Activated CD4-positive, alpha-beta T cell treated with anti-CD3 and anti-CD28 coated beads, Interleukin-2, amount 50 U/mL, for 4 hours (primary cell): ENCODE results near the gene MICU1.
"Not testable (repeated sequence)": the region's sequence is repeated elsewhere in the genome, so short reads cannot be mapped to it uniquely, and the experiment has no call there.

ENCODE experiments used
- DNase-seq, 2 experiments: peaks; one replicate each; pipeline ENCODE4 v3.0.0-alpha.2; 2020

The MICU1 gene

DNA sequence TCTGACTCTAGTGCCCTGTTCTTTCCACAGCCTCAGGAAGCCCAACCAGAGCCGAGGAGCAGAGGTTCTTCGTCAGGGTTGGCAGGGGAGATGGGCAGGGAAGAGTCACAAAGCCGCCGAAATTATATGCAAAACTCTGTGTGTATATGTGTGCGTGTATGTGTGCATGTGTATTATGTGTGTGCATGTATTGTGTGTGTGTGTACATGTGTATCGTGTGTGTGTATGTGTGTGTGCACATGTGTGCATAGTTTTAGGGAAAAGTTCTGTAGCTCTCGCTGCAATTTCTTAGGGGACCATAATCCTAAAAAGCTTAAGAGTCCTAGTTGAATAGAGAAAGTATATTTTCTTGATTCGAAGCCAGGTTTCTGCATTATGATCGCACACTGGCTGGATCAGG lies 288.2 kb downstream of the MICU1 start:
- no peak for DNase-seq

- peak; percentile 58 to 63 for DNase-seq
These were observed 288.7 kb downstream of the MICU1 start for GRCh38 chr10:72337039-72337629.

DNA sequence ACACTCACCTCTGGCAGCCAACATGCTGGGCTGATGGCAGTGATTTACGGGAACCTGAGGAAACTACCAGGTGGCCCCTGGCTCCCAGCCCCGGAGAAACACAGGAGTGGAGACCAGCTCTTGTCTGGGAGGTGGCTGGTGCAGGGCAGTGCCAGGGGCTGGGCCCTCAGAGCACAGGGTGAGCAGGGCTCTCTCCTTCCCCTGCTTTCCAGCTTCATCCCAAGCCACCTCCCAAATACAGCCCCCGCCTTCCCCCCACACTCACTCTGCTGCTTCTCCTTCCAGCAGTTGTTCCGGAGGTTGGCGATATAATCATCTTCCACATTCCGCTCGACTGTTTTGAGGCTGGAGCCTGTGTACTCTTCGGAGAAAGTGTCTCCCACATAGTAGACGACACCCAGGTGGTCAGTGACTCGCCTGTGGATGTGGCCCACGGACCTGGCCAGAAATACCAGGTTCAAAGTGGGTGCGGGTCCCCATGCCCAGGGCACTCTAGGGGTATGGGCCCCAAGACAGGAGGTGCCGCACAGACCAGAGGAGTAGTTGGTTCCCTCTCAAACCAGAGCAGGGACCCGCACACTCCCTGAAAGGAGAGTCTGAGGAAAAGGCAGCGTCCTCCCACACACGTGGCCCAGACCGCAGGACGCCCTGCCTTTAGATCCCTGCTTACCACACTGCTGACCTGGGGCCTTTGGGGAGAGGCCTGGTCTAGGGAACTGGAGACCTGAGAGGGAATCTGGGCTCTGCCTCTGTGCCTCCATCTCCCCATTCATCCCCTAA lies 289.4 kb downstream of the MICU1 start:
- DNase-seq = no peak

GRCh38 chr10:72335394-72336258 lies 290.3 kb downstream of the MICU1 start:
- DNase-seq = no peak

- DNase-seq = peak; percentile 51 to 56
These were observed 291.0 kb downstream of the MICU1 start for GRCh38 chr10:72334825-72335393.

DNA sequence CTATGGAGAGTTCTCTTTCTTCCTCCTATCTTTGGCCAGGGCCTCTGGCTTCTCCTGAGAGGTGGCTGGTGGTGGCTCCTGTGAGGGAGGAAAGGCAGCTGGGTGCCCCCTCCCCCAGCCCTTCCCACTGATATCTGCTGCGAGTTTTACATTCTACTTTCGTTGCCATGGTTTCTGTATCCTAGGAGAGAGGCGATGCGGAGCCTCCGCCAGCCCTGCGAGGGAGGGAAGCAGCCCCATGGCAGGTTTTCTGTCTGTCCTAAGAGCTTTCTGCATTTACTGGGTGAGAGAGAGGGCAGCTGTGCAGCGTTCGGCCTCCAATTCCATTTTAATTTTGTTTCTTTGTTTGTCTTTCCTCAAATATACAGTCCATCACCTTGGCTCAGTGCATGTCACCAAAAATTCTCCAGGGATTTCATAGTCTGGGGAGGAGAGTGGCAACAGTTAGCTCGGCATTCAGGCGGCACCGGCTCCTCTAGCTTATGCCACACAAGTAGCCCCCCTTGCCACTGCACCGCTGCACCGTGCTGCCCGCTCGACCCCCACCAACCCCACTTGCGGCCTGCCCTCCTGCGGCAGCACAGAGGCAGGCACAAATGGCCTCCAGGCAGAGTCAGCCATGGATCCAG lies 291.6 kb downstream of the MICU1 start:
- no peak for DNase-seq

DNA sequence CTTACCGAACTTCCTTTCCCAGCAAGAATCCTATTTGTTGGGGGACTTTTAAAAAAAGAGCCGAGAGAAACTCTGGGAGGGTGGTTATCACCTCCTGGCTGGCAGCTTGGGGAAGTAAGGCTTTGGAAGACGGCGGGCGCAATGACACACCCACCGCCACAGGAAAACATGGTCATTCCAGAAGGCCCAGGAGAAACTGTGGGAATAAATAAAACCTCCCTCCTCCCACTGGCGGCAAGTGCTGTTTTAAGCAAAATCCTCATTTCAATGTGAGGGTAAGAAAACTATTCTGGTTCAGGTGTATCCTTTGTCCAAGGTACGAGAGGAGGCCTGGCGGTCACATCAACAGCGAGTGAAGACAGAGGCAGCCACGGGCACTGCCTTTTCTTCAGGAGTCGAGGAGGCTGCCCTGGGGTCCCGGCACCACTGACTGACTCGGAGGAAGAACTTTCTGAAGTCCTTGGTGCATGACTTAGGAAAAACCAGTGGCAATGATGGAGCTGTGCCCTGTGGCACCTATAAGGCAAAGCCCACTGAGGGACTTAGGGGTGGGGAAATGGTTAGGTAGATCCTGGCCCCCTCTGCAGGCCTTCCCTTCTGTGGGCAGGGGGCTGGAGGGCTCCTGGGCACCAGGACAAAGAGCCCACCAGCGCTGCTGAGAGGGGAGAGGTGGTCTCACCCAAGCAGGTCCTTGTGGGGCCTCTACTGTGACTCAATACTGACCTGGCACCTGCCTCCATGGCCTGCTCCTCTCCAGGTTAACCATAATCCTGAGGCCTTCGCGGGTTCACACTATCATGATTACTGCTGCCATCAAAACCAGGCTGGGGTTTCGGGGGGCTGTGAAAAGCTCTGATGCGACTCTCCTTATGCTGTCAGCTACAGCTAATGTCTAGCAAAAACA lies 292.5 kb downstream of the MICU1 start:
- no peak for DNase-seq

- no peak for DNase-seq
These were observed 293.3 kb downstream of the MICU1 start for GRCh38 chr10:72332423-72333111.

GRCh38 chr10:72331575-72332422 lies 294.1 kb downstream of the MICU1 start:
- DNase-seq = peak; percentile 64 to 67

GRCh38 chr10:72330069-72330426 lies 295.8 kb downstream of the MICU1 start:
- DNase-seq = no peak

GRCh38 chr10:72329290-72330068 lies 296.4 kb downstream of the MICU1 start:
- DNase-seq = no peak

DNA sequence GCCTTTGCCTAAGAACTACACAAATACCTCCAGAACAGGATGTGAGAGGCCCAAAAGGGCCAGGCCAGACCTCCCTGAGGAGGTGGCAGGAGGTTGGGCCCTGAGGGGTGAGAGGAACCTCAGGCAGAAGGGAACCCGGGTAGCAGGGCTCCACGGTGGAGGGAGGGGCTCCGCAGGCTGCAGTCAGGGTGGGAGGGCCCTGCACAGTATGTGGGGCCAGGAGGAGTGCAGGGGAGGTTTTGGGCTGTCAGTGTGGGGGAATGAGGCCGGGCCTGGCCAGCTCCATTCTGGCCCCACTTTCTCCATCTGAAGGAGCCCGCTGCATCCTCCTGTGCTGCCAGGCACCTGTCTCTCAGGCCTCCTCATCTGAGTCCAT lies 297.1 kb downstream of the MICU1 start:
- DNase-seq = no peak

DNA sequence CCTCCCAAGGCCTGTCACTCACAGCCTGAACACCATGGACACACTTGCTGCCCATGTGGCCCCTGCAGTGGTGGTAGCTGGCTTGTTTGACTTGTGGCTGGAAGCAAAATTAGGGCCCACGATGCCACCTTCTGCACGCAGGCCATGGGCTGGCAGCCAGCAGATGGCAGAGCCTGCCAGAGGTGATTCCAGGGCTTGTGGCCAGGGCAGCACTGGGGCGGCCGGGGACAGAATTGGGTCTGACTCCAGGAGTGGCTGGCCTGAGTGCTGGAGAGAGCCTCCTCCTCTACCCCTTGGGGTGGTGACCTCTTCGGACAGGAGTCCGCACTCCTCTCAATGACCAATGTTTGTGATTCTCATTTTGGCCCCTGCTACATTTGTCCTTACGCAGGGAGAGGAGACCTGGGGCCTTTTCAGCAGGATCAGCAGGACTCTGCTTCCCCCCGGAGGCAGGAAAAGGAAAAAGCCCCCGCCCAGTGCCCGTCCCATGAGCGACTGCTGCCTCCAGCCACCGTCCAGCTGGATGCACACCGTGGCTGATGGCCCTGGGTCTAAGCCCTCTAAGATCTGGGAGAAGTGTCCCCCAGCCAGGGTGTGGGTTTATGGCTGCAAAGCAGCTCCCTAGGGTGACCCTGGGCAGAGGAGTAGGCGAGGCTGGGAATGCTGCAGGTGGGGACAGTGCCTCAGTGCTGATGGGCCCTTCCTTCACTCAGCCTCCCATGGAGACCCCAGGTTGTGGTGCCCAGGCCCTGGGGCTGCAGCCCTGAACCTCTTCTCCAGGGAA lies 297.6 kb downstream of the MICU1 start:
- DNase-seq = no peak

DNA sequence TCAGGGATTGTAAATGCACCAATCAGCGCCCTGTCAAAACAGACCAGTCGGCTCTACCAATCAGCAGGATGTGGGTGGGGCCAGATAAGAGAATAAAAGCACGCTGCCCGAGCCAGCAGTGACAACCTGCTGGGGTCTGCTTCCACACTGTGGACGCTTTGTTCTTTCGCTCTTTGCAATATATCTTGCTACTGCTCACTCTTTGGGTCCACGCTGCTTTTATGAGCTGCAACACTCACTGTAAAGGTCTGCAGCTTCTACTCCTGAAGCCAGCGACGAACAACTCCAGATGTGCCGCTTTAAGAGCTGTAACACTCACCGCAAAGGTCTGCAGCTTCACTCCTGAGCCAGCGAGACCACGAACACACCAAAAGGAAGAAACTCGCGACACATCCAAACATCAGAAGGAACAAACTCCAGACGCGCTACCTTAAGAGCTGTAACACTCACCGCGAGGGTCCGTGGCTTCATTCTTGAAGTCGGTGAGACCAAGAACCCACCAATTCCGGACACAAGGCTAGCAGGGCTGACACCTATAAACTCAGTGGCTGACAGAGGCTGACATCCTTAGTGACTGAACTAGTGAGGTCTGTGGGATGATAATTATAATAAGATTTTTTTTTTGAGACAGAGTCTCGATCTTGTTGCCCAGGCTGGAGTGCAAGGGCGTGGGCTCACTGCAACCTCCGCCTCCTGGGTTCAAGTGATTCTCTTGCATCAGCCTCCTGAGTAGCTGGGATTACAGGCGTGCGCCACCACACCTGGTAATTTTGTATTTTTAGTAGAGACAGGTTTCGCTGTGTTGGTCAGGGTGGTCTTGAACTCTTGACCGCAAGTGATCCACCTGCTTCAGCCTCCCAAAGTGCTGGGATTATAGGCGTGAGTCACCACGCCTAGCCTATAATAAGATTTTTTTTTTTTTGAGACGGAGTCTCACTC lies 298.9 kb downstream of the MICU1 start:
- DNase-seq = peak; percentile 60

GRCh38 chr10:72325243-72326175 lies 300.4 kb downstream of the MICU1 start:
- not testable (repeated sequence) for DNase-seq

GRCh38 chr10:72323771-72324191 lies 302.1 kb downstream of the MICU1 start:
- no peak for DNase-seq
